ENCODE measurements around the gene EBF3. TPM values are rescaled to one million over a fixed set of nuclear protein-coding genes. Genes with fewer than 3 reads are reported as not detected.

EBF3 gene
- total RNA-seq, 1 donor: 31.8 TPM

DNA sequence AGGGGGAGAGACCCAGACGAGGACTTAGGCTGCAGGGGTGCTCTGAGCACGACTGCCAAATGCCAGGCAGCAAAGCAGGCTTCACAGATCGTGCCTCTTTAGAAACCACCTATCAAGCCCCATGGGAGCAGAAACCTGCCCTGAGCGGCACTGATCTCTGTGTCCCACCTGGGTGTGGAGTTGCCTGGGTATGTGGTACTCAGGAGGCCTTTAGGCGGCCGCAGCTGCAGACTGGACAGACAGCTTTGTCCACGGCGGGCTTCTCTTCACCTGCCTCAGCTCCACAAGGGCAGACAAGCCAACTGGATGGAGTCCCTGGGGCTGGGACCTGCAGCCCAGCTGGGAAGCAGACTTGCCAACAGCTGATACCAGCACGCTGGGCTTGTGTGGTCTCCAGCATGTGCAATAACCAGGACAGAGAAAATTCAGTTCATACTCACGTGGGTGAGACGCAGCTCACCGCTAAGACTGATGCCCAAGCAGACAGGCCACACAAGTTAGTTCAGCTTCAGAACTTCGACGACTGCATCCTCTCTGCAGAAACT, 163.2 kb downstream of the EBF3 start:
- H4K20me1 ChIP-seq (ENCODE audit: insufficient read depth, low read length): no peaks in the 10 kb centered on the region

GRCh38 chr10:129799942-129800341, 164.1 kb downstream of the EBF3 start:
- H3K9me3 ChIP-seq (ENCODE audit: low read depth, low read length): no peaks in the 10 kb centered on the region
- H3K4me1 ChIP-seq (ENCODE audit: insufficient read depth, low read length): no peaks in the 10 kb centered on the region
- H3K27me3 ChIP-seq (ENCODE audit: insufficient read depth, low read length): no peaks in the 10 kb centered on the region
- H2AFZ ChIP-seq (ENCODE audit: low read length): no peak overlapping the region
- no peak overlapping the region for H3K4me3 ChIP-seq (ENCODE audit: insufficient read depth, low read length)
- peak; percentile 30 for DNase-seq (ENCODE audit: insufficient read length, low spot score, missing footprints)
- H3K36me3 ChIP-seq (ENCODE audit: insufficient read depth, low read length): no peaks in the 10 kb centered on the region
- H3K27ac ChIP-seq (ENCODE audit: low read depth, low read length): no peak overlapping the region
- no peaks in the 10 kb centered on the region for H4K20me1 ChIP-seq (ENCODE audit: insufficient read depth, low read length)
- no peak for TF ChIP-seq CTCF (IDR thresholded peaks at IDR 0.05; ENCODE audit: extremely low read depth, low read depth, low read length)
- no peak overlapping the region for H3K4me2 ChIP-seq (ENCODE audit: insufficient read depth, low read length)
- no peaks in the 10 kb centered on the region for H3K79me2 ChIP-seq (ENCODE audit: insufficient read depth, low read length)

More for the DNA sequence above, 163.2 kb downstream of the EBF3 start:
- DNase-seq (ENCODE audit: insufficient read length, low spot score, missing footprints): no peak
- Histone ChIP-seq H3K27me3 (ENCODE audit: insufficient read depth, low read length) (no peaks in the 10 kb centered on the region), H3K4me3 (ENCODE audit: insufficient read depth, low read length) (no peak overlapping the region), H3K4me1 (ENCODE audit: insufficient read depth, low read length) (no peaks in the 10 kb centered on the region), H3K9me3 (ENCODE audit: low read depth, low read length) (no peaks in the 10 kb centered on the region), H3K79me2 (ENCODE audit: insufficient read depth, low read length) (no peaks in the 10 kb centered on the region), H3K36me3 (ENCODE audit: insufficient read depth, low read length) (no peaks in the 10 kb centered on the region), H3K27ac (ENCODE audit: low read depth, low read length) (no peak overlapping the region), H2AFZ (ENCODE audit: low read length) (no peak overlapping the region), H3K4me2 (ENCODE audit: insufficient read depth, low read length) (no peak overlapping the region)
- no peak for TF ChIP-seq CTCF (IDR thresholded peaks at IDR 0.05; ENCODE audit: extremely low read depth, low read depth, low read length)

- Histone ChIP-seq H3K9me3 (ENCODE audit: low read depth, low read length) (no peaks in the 10 kb centered on the region), H3K79me2 (ENCODE audit: insufficient read depth, low read length) (no peaks in the 10 kb centered on the region), H3K4me1 (ENCODE audit: insufficient read depth, low read length) (no peaks in the 10 kb centered on the region), H3K36me3 (ENCODE audit: insufficient read depth, low read length) (no peaks in the 10 kb centered on the region), H3K27me3 (ENCODE audit: insufficient read depth, low read length) (no peaks in the 10 kb centered on the region), H4K20me1 (ENCODE audit: insufficient read depth, low read length) (no peaks in the 10 kb centered on the region), H3K4me3 (ENCODE audit: insufficient read depth, low read length) (no peak overlapping the region), H3K27ac (ENCODE audit: low read depth, low read length) (no peak overlapping the region), H3K4me2 (ENCODE audit: insufficient read depth, low read length) (no peak overlapping the region), H2AFZ (ENCODE audit: low read length) (no peak overlapping the region)
- no peak for TF ChIP-seq CTCF (IDR thresholded peaks at IDR 0.05; ENCODE audit: extremely low read depth, low read depth, low read length)
- no peak for DNase-seq (ENCODE audit: insufficient read length, low spot score, missing footprints)
These were observed 167.2 kb downstream of the EBF3 start for GRCh38 chr10:129796710-129797420.

DNA sequence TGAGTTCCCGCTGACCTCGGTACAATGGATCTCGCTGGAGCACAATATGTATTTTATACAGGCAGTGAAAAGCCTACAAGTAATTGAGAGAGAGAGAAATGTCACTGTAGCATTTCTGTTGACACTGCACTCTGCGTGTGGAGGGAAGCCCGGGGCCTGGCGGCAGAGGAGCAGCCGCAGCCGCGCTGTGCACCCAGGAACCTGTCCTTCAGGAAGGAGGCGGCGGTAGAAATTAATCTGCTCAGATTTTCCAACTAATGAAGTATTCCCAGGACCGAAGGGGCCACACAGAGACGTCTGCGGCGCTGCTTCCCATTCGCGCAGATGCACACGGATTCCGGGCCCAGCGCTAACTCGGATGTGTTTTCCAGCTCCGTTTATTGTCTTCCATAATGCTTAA, 170.1 kb downstream of the EBF3 start:
- no peak overlapping the region for H3K4me2 ChIP-seq (ENCODE audit: insufficient read depth, low read length)
- no peak overlapping the region for H3K27ac ChIP-seq (ENCODE audit: low read depth, low read length)
- no peaks in the 10 kb centered on the region for H4K20me1 ChIP-seq (ENCODE audit: insufficient read depth, low read length)
- H3K9me3 ChIP-seq (ENCODE audit: low read depth, low read length): no peaks in the 10 kb centered on the region
- no peak overlapping the region for H2AFZ ChIP-seq (ENCODE audit: low read length)
- TF ChIP-seq CTCF (IDR thresholded peaks at IDR 0.05; ENCODE audit: extremely low read depth, low read depth, low read length): no peak
- H3K79me2 ChIP-seq (ENCODE audit: insufficient read depth, low read length): no peaks in the 10 kb centered on the region
- H3K4me3 ChIP-seq (ENCODE audit: insufficient read depth, low read length): no peak overlapping the region
- DNase-seq (ENCODE audit: insufficient read length, low spot score, missing footprints): peak; percentile 35
- no peaks in the 10 kb centered on the region for H3K36me3 ChIP-seq (ENCODE audit: insufficient read depth, low read length)
- peaks cover 8% of the 10 kb centered on the region for H3K4me1 ChIP-seq (ENCODE audit: insufficient read depth, low read length)
- no peaks in the 10 kb centered on the region for H3K27me3 ChIP-seq (ENCODE audit: insufficient read depth, low read length)

Data from osteoblast (primary cell).